HG03378 (cell line): ENCODE results near the gene SPEM3.
"Not testable (repeated sequence)": the region's sequence is repeated elsewhere in the genome, so short reads cannot be mapped to it uniquely, and the experiment has no call there.

Experiments used
- ATAC-seq: cut with Tn5 transposase; IDR thresholded peaks from one replicate; pipeline ENCODE4 v1.9.1; 2021; ENCODE audit warnings: mild to moderate bottlenecking, moderate library complexity; ENCODE audit not compliant: unreplicated experiment

SPEM3 gene

GRCh38 chr17:7468804-7469389 lies 40.2 kb downstream of the SPEM3 start:
- ATAC-seq: no peak

GRCh38 chr17:7469843-7470242 lies 41.2 kb downstream of the SPEM3 start:
- ATAC-seq: not testable (repeated sequence)

- not testable (repeated sequence) for ATAC-seq
These were observed 41.9 kb downstream of the SPEM3 start for GRCh38 chr17:7470457-7470973.

- no peak for ATAC-seq
These were observed 43.1 kb downstream of the SPEM3 start for GRCh38 chr17:7471729-7472128.

GRCh38 chr17:7474767-7475166 lies 46.1 kb downstream of the SPEM3 start:
- ATAC-seq: not testable (repeated sequence)

GRCh38 chr17:7475764-7476422 lies 47.2 kb downstream of the SPEM3 start:
- no peak for ATAC-seq

GRCh38 chr17:7476494-7476893 lies 47.8 kb downstream of the SPEM3 start:
- no peak for ATAC-seq

GRCh38 chr17:7476951-7477350 lies 48.3 kb downstream of the SPEM3 start:
- no peak for ATAC-seq

- ATAC-seq: no peak
These were observed 49.0 kb downstream of the SPEM3 start for GRCh38 chr17:7477392-7478275.

GRCh38 chr17:7478276-7479212 lies 49.9 kb downstream of the SPEM3 start:
- no peak for ATAC-seq

- ATAC-seq: no peak
These were observed 50.8 kb downstream of the SPEM3 start, which contains the start of gene ZBTB4 for GRCh38 chr17:7479213-7480088. ZBTB4 (minus strand) TSS chr17:7479631; CDS start chr17:7466801, 12,830 bp downstream.

GRCh38 chr17:7480089-7480384 lies 51.4 kb downstream of the SPEM3 start:
- ATAC-seq: no peak

GRCh38 chr17:7481275-7481674 lies 52.6 kb downstream of the SPEM3 start, which contains the start of gene SLC35G6:
SLC35G6 (plus strand) TSS chr17:7481446; CDS start chr17:7481517, 71 bp downstream.
- ATAC-seq: not testable (repeated sequence)

GRCh38 chr17:7481842-7482741 lies 53.4 kb downstream of the SPEM3 start:
- not testable (repeated sequence) for ATAC-seq
